Gastrocnemius medialis (tissue), 4 donors: Measurements from ENCODE around the gene SHQ1. TPM values are rescaled to one million over a fixed set of nuclear protein-coding genes. Genes with fewer than 3 reads are reported as not detected.

Experiments used
- ATAC-seq, 2 donors: fragments of 150-250 bp; one replicate each; pipeline ENCODE4 v1.9.1; 2016
- DNase-seq, 2 donors: peaks; one replicate each; pipeline ENCODE4 v3.0.0-alpha.2; 2019
- H3K27ac ChIP-seq, 4 donors: fragments of 200-600 bp; sonication (generic); 1 replicate in 1 of 4; 2 replicates in 3 of 4; pipeline ENCODE4 v1.5.1; 2016 to 2018; ENCODE audit warnings: mild to moderate bottlenecking in 2 of 4, moderate library complexity in 1 of 4
- H3K27me3 ChIP-seq, 3 donors: fragments of 200-600 bp; sonication (generic) in 2 of 3; 1 replicate in 1 of 3; 2 replicates in 2 of 3; pipeline versions ENCODE4 v1.5.1 to v1.6.0; 2016 to 2019; ENCODE audit warnings: mild to moderate bottlenecking in 1 of 3, moderate library complexity in 1 of 3
- H3K36me3 ChIP-seq, 2 donors: fragments of 200-600 bp; sonication (generic) in 1 of 2; one replicate each; pipeline ENCODE4 v1.5.1; 2017 to 2018
- H3K4me1 ChIP-seq, 2 donors: fragments of 200-600 bp; sonication (generic) in 1 of 2; one replicate each; pipeline ENCODE4 v1.5.1; 2016 to 2017; ENCODE audit warnings: mild to moderate bottlenecking in 2 of 2
- H3K4me3 ChIP-seq, 4 donors: fragments of 200-600 bp; sonication (generic) in 3 of 4; 1 replicate in 1 of 4; 2 replicates in 3 of 4; pipeline ENCODE4 v1.5.1; 2016 to 2019; ENCODE audit warnings: mild to moderate bottlenecking in 2 of 4
- H3K9me3 ChIP-seq, 3 donors: fragments of 200-600 bp; sonication (generic) in 2 of 3; 1 replicate in 1 of 3; 2 replicates in 2 of 3; pipeline ENCODE4 v1.5.1; 2016 to 2019
- CTCF ChIP-seq, 5 experiments: fragments of 450-650 bp in 3 of 5; fragments of 200-600 bp in 2 of 5; sonication (generic) in 2 of 5; IDR thresholded peaks in 4 of 5; conservative IDR thresholded peaks in 1 of 5; 1 replicate in 4 of 5; 2 replicates in 1 of 5; pipeline ENCODE4 v1.5.1; 2016 to 2019; ENCODE audit warnings: antibody characterized with exemption in 5 of 5, mild to moderate bottlenecking in 3 of 5, moderate library complexity in 3 of 5
- POLR2A ChIP-seq, 2 donors: fragments of 450-650 bp; IDR thresholded peaks; one replicate each; pipeline ENCODE4 v1.6.1; 2017; ENCODE audit warnings: antibody characterized with exemption in 2 of 2, mild to moderate bottlenecking in 2 of 2, moderate library complexity in 2 of 2
- in situ Hi-C, 4 donors: fragments of 200-750 bp; cut with MboI; loops; one replicate each; pipeline versions ENCODE4 v1.15.0 to v1.8.0; 2017; ENCODE audit warnings: low sequenced_read_pairs in 4 of 4
- intact Hi-C: fragments of 100-400 bp; cut with DNase I; formaldehyde crosslinking; loops from one replicate; pipeline ENCODE4 v1.15.1; 2023; ENCODE audit warnings: low total_unique reads
- total RNA-seq, 4 donors: library from RNA; depleted of rRNA; stranded (reverse); fragments of >200 nt; gene quantifications; one replicate each; pipeline versions ENCODE4 v1.1.0 to v1.2.3, GENCODE V29; 2016

SHQ1 gene
- total RNA-seq, 4 donors from 2014 or later: 9.2 to 15.0 (median 12.6) TPM

DNA sequence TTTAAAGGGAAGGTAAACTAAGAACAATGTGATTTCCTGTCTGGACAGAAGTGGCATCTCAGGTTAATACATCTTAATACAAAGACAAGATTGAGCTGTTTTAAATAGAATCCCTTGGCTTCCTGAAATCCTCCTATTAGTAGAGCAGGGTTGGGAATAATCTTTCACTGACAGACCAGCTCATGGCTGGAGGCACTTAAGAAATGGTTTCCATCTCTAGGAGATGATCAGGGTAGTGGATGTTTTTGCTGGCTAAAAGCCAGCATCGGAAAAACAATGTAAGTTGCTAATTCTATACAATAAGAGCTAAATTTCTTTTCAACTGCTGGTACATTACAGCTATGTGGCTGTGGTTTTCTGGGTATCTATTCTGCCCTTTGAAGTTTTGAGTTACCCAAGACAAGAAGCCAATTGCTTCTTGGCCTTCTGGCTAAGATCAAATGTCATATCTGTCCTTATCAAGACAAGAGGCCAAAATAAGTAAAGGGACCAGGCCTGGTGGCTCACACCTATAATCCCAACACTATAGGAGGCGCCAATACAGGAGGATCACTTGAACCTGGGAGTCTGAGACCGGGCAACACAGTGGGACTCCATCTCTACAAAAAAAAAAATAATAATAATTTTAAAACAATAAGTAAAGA is 49.6 kb downstream of the SHQ1 start:
- in situ Hi-C loops (no loop called here), intact Hi-C loops (no loop called here)
- DNase-seq (no peak), ATAC-seq (no peak)
- H3K4me3 ChIP-seq: no peak overlapping the region
- no peaks in the 10 kb centered on the region for H3K36me3 ChIP-seq
- TF ChIP-seq POLR2A (IDR thresholded peaks at IDR 0.05): no peak
- no peak for TF ChIP-seq CTCF (IDR thresholded peaks at IDR 0.05 in 4 of 5, conservative IDR thresholded peaks at IDR 0.05 in 1 of 5)
- no peaks in the 10 kb centered on the region for H3K27me3 ChIP-seq
- H3K4me1 ChIP-seq: no peaks in the 10 kb centered on the region
- H3K9me3 ChIP-seq: no peaks in the 10 kb centered on the region
- H3K27ac ChIP-seq: no peak overlapping the region

DNA sequence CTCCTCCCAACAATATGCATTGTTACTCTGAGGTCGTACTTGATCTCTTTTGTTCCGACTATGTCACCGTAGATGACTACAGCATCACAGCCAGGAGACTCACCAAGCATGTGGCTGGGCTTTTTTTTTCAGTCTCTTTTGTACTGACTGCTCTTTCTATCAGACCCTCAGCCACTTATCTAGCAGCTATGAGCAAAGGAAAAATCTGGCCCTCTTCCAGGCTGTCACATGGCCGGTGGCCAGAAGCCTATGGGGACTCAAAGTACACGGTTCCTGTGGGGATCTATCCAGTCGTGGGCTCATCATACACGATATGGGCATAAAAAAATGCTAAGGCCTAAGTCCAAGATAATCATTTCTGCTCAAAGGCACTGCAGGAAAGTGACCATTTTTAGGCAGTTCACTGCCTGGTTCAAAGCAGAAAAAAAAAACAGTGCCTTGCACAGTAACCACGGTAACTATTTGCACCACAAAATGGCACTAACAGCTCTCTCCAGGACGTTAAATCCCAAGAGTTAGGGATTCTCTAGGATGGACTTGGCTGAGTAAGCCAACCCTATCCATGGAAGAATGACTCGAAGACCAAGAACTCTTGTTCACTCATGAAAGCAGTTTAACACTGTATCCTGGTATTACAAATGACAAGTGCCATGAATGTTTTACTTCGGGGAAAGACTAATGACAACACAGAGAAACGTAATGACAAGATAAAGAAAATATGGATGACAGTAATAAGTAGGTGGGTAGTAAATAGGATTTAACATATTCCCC is 50.3 kb downstream of the SHQ1 start:
- H3K36me3 ChIP-seq: no peaks in the 10 kb centered on the region

DNA sequence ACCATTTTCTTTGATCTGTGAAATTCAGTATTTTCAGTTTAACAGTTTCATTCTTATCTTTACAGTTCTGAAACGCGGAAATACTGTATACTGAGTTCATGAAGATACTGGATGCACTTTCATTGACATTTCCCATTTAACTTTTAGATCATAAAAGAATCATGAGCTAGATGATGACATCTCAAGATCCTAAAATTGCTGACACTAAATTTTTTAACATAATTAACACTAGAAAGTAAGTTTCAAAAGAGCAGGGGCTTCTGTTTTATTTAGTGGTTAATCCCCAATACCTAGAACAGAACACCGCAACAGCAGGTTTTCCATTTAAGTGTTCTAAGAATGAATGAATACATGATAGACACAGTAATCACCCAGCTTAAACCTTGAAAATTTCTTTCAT is 54.2 kb downstream of the SHQ1 start:
- in situ Hi-C loops: no loop called here
- ATAC-seq (no peak), DNase-seq (no peak)
- TF ChIP-seq POLR2A (IDR thresholded peaks at IDR 0.05): no peak
- no peak for TF ChIP-seq CTCF (IDR thresholded peaks at IDR 0.05 in 4 of 5, conservative IDR thresholded peaks at IDR 0.05 in 1 of 5)
- Histone ChIP-seq H3K27me3 (no peaks in the 10 kb centered on the region), H3K4me3 (no peak overlapping the region), H3K36me3 (peaks cover 0 to 11% of the 10 kb centered on the region in 2 donors), H3K4me1 (no peaks in the 10 kb centered on the region), H3K9me3 (no peaks in the 10 kb centered on the region), H3K27ac (no peak overlapping the region)
- intact Hi-C loops: no loop called here

More for the DNA sequence above, 50.3 kb downstream of the SHQ1 start:
- intact Hi-C loops: no loop called here
- Histone ChIP-seq H3K4me3 (no peak overlapping the region), H3K27ac (no peak overlapping the region), H3K27me3 (no peaks in the 10 kb centered on the region), H3K9me3 (no peaks in the 10 kb centered on the region), H3K4me1 (no peaks in the 10 kb centered on the region)
- no peak for TF ChIP-seq CTCF (IDR thresholded peaks at IDR 0.05 in 4 of 5, conservative IDR thresholded peaks at IDR 0.05 in 1 of 5)
- ATAC-seq: no peak
- DNase-seq: no peak
- in situ Hi-C loops: no loop called here

DNA sequence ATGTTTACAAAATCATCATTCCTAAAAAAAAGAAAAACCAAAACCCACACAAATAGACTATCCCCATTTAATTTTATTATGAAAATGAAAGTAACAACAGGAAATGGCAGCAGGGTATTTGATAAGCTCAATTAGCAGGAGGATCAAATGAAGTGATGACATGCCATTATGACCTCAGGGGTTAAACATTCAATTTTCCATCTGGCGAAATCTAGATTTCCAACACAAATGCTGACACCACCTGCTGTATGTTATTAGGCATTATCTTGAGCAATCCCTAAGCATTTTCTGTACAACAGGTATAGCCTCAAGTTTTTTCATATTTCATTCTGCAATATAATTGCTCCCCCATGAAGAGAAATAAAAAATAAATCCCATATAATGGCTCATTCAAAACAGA is 57.1 kb downstream of the SHQ1 start:
- ATAC-seq: no peak
- Histone ChIP-seq H3K4me3 (no peak overlapping the region), H3K36me3 (peaks cover 0 to 11% of the 10 kb centered on the region in 2 donors), H3K9me3 (no peaks in the 10 kb centered on the region), H3K27me3 (no peaks in the 10 kb centered on the region), H3K27ac (no peak overlapping the region), H3K4me1 (no peaks in the 10 kb centered on the region)
- TF ChIP-seq POLR2A (IDR thresholded peaks at IDR 0.05): no peak
- no peak for TF ChIP-seq CTCF (IDR thresholded peaks at IDR 0.05 in 4 of 5, conservative IDR thresholded peaks at IDR 0.05 in 1 of 5)
- intact Hi-C loops: no loop called here
- in situ Hi-C loops: no loop called here
- no peak for DNase-seq
